Neural crest cell (in vitro differentiated cells): Measurements from ENCODE around the gene WT1. TPM values are rescaled to one million over a fixed set of nuclear protein-coding genes. Genes with fewer than 3 reads are reported as not detected.

Experiments
- DNase-seq: peaks from one replicate; pipeline ENCODE4 v3.0.0; 2021; ENCODE audit warnings: low read depth, mixed read lengths, low spot score
- H3K27ac Mint-ChIP-seq: one replicate; pipeline ENCODE4 v1.8.0; 2021; ENCODE audit warnings: mild to moderate bottlenecking, mixed read lengths; ENCODE audit not compliant: unreplicated experiment
- H3K27me3 Mint-ChIP-seq: 2 replicates; pipeline ENCODE4 v1.8.0; 2021; ENCODE audit warnings: low read depth, mild to moderate bottlenecking, mixed read lengths
- H3K36me3 Mint-ChIP-seq: 2 replicates; pipeline ENCODE4 v1.8.0; 2021; ENCODE audit warnings: low read depth, mild to moderate bottlenecking, mixed read lengths
- H3K4me1 Mint-ChIP-seq: 2 replicates; pipeline ENCODE4 v1.8.0; 2021; ENCODE audit warnings: mixed read lengths
- H3K4me3 Mint-ChIP-seq: one replicate; pipeline ENCODE4 v1.8.0; 2021; ENCODE audit warnings: mild to moderate bottlenecking, mixed read lengths
- H3K9me3 Mint-ChIP-seq: 2 replicates; pipeline ENCODE4 v1.8.0; 2021; ENCODE audit warnings: mixed read lengths
- CTCF ChIP-seq: fragments of 200-600 bp; sonication (generic); conservative IDR thresholded peaks from 2 replicates; pipeline ENCODE4 v1.5.0; 2021; ENCODE audit warnings: antibody characterized with exemption, mild to moderate bottlenecking
- total RNA-seq: library from RNA; stranded (reverse); gene quantifications from 2 replicates; pipeline ENCODE4 v1.2.1, GENCODE V29; 2021

The WT1 gene
- total RNA-seq, 1 donor from 2014 or later = not detected

- no peak for DNase-seq
- H3K36me3 Mint-ChIP-seq = no peaks in the 10 kb centered on the region
- no peak for TF ChIP-seq CTCF
- no peak overlapping the region for H3K4me3 Mint-ChIP-seq
- no peak overlapping the region for H3K27ac Mint-ChIP-seq
- H3K4me1 Mint-ChIP-seq = no peaks in the 10 kb centered on the region
- no peaks in the 10 kb centered on the region for H3K9me3 Mint-ChIP-seq
- H3K27me3 Mint-ChIP-seq = peaks cover 81% of the 10 kb centered on the region
These were observed 23.3 kb downstream of the WT1 start for GRCh38 chr11:32411942-32412615.

GRCh38 chr11:32405592-32405991 lies 29.7 kb downstream of the WT1 start:
- H3K27ac Mint-ChIP-seq = no peak overlapping the region
- peaks cover 27% of the 10 kb centered on the region for H3K27me3 Mint-ChIP-seq
- H3K4me3 Mint-ChIP-seq = no peak overlapping the region
- H3K9me3 Mint-ChIP-seq = no peaks in the 10 kb centered on the region
- no peak for TF ChIP-seq CTCF
- H3K36me3 Mint-ChIP-seq = no peaks in the 10 kb centered on the region
- DNase-seq = no peak
- no peaks in the 10 kb centered on the region for H3K4me1 Mint-ChIP-seq

- TF ChIP-seq CTCF = no peak
- Mint-ChIP-seq H3K4me1 (no peaks in the 10 kb centered on the region), H3K27ac (no peak overlapping the region), H3K9me3 (no peaks in the 10 kb centered on the region), H3K36me3 (no peaks in the 10 kb centered on the region), H3K4me3 (no peak overlapping the region), H3K27me3 (peaks cover 26% of the 10 kb centered on the region)
- DNase-seq = no peak
These were observed 32.5 kb downstream of the WT1 start for GRCh38 chr11:32402836-32403235.

- Mint-ChIP-seq H3K36me3 (no peaks in the 10 kb centered on the region), H3K27me3 (peaks cover 17% of the 10 kb centered on the region), H3K4me3 (no peak overlapping the region), H3K9me3 (no peaks in the 10 kb centered on the region), H3K27ac (no peak overlapping the region), H3K4me1 (no peaks in the 10 kb centered on the region)
- DNase-seq = no peak
- no peak for TF ChIP-seq CTCF
These were observed 34.5 kb downstream of the WT1 start for GRCh38 chr11:32400670-32401369.

DNA sequence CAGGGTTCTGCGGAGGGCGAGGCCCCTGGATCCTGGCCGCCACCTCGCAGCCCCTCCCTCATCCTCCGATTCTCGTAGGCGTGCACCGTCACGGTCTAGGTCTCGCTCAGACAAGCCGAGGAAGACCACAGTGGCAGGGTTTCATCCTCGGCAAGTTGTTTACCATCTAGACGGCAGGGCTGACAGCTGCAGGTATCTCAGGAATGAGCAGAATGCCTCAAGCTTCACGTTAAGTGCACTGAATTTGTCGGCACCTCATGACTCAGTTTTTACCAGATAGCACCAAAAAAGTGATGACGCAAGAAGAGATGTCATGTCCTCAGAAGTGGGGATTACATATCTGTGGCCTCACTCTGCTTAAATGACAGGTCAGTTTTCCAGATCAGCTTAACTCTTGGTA lies 35.1 kb downstream of the WT1 start:
- Mint-ChIP-seq H3K27me3 (peaks cover 17% of the 10 kb centered on the region), H3K9me3 (no peaks in the 10 kb centered on the region), H3K36me3 (no peaks in the 10 kb centered on the region), H3K27ac (no peak overlapping the region), H3K4me3 (no peak overlapping the region), H3K4me1 (no peaks in the 10 kb centered on the region)
- no peak for DNase-seq
- TF ChIP-seq CTCF = no peak
